ENCODE data around the gene DBET.
"Not testable (repeated sequence)": the region's sequence is repeated elsewhere in the genome, so short reads cannot be mapped to it uniquely, and the experiment has no call there.

DNA sequence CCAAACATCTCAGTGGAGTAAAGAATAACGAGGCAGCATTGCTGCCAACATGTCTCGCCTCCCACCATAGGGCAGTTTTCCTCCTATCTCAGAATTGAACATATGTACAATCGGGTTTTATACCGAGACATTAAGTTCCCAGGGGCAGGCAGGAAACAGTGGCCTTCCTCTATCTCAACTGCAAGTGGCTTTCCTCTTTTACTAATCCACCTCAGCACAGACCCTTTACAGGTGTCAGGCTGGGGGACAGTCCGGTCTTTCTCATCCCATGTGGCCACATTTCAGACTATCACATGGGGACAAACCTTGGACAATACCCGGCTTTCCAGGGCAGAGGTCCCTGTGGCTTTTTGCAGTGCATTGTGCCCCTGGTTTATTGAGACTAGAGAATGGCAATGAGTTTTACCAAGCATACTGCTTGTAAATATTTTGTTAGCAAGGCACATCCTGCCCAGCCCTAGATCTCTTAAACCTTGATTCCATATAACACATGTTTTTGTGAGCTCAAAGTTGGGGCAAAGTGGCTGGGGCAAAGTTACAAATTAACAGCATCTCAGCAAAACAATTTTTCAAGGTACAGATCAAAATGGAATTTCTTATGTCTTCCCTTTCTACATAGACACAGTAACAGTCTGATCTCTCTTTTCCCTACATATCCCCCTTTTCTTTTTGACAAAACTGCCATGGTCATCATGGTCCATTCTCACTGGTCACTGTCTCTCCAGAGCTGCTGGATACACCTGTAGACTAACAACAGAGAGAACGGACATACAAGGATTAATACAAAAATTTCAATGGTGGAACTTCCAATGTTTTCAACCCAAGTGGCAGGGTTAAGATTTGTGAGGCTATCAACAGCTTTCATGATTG is 42.5 kb downstream of the DBET start:
- TF ChIP-seq, protein P1, sequence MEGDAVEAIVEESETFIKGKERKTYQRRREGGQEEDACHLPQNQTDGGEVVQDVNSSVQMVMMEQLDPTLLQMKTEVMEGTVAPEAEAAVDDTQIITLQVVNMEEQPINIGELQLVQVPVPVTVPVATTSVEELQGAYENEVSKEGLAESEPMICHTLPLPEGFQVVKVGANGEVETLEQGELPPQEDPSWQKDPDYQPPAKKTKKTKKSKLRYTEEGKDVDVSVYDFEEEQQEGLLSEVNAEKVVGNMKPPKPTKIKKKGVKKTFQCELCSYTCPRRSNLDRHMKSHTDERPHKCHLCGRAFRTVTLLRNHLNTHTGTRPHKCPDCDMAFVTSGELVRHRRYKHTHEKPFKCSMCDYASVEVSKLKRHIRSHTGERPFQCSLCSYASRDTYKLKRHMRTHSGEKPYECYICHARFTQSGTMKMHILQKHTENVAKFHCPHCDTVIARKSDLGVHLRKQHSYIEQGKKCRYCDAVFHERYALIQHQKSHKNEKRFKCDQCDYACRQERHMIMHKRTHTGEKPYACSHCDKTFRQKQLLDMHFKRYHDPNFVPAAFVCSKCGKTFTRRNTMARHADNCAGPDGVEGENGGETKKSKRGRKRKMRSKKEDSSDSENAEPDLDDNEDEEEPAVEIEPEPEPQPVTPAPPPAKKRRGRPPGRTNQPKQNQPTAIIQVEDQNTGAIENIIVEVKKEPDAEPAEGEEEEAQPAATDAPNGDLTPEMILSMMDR (IDR thresholded peaks at IDR 0.05) = not testable (repeated sequence)
- TF ChIP-seq EP300 (IDR thresholded peaks at IDR 0.05) = not testable (repeated sequence)
